NK-92 (cell line): Measurements from ENCODE around the gene SIGLEC6.
"Not testable (repeated sequence)": the region's sequence is repeated elsewhere in the genome, so short reads cannot be mapped to it uniquely, and the experiment has no call there.

Experiments used
- DNase-seq: peaks from one replicate; lab custom pipeline; 2025; ENCODE audit not compliant: unreplicated experiment; lab: John Stamatoyannopoulos, UW

SIGLEC6 gene

DNA sequence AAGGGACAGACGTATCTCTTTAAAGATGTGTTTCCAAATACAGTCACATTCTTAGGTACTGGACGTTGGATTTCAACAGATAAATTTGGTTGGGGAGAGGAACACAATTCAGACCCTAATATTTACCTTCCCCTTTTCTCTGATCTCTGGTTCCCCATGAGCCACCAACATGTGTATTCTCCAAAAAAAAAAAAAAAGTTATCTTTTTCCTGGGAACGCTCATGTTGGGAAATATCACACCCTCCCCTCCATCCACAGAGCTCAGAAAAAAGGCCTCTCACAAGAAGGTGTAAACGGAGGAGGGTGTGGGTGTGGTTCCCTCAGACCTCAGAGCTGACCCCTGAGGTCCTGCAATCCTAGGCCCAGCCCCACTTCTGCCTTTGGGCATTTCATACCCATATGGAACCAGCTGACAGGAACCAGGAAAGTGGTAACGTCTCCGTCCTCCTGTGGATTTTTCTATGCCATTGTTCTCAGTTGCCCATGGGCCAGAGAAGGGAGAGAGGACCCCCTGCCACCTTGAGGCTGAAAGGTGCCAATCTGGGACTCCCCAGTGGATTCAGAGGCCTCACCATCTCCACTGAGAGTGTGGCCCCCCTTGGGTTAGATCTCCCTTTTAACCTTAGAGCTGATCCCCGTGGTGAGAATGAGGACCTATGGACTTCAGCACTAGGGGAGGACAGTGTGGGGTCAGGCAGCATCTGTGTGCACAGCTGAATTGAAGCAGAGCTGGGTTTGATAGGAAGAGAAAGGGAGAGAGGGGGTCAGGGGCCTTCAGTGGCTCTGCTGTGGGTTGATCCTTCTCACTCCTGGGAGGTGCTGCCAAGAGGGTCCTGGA lies 21.4 kb downstream of the SIGLEC6 start:
- no peak for DNase-seq

DNA sequence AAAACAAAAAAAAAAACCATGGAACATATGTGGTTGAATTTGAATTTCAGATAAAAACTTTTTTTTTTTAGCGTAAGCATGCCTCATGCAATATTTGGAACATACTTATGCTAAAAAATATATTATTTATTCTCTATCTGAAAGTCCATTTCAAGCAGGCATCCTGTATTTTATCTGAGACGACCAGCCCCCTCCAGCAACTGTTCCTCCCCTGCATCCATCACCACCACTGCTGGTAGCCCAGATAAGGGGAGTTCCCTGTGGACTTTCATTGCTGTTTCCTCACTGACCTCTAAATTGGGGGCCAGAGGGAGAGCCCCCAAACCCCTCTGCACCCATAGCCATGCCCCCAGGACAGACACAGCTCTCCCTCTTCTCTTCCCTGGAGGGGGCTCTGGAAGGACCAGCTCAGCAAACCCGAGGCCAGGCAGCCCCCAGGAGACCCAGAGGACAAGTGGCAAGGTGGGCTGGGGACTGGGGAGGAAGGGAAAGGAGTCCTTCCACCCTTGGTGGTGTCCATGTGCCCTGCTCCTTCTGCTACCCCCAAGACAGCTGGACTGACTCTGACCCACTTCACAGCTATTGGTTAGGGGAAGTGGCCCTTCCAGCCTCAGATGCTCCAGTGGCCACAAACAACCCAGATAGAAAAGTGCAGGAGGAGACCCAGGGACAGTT lies 23.3 kb downstream of the SIGLEC6 start:
- no peak for DNase-seq

DNA sequence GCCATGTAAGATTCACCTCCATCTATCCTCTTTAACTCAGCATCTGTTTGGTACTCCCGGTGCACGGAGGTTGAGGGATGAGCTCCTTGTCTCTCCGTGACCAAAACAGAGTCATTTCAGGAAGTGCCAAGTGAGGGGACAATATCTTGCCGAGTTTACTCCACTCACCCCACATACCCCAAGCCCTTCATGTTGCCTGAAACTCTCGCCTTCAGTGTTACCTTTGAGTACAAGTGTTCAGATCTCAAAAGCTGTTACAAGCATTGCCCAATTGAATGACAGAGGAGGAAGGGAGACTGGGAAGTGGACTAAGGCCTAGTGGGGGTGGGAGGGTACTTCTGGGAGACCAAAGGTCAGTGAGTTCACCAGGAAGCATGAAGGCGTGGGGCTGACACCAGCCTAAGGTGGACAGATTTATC lies 23.8 kb downstream of the SIGLEC6 start:
- no peak for DNase-seq

DNA sequence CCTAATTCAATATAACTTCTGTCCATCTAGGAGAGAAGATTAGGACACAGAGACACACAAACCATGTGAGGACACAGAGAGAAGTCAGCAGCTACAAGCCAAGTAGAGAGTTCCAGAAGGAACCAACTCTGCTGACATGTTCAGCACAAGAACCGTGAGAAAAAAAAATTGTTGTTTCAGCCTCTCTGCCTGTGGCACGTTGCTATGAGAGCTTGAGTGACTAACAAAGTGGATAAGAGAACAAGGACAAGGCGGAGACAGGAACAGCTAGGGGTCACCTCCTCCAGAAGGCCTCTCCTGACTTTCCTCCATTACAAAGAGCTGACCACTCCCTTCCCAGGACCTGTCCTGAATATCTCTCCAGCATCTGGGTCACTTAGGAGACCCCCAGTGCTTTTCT lies 24.3 kb downstream of the SIGLEC6 start:
- no peak for DNase-seq

- no peak for DNase-seq
Measured at GRCh38 chr19:51505904-51506303, 25.6 kb downstream of the SIGLEC6 start.

DNA sequence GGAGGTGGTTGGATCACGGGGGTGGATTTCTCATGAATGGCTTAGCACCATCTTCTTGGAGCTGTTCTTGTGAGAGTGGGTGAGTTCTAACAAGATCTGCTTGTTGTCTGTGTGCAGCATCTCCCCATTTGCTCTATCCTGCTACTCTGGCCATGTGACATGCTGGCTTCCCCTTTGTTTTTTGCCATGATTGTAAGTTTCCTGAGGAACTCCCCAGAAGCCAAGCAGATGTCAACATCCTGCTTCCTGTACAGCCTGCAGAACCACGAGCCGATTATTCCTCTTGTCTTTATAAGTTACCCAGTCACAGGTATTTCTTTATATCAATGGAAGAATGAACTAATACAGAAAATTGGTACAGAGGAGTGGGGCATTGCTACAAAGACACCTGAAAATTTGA lies 27.6 kb downstream of the SIGLEC6 start:
- DNase-seq, result no peak

GRCh38 chr19:51503286-51503817 lies 28.1 kb downstream of the SIGLEC6 start:
- no peak for DNase-seq

DNA sequence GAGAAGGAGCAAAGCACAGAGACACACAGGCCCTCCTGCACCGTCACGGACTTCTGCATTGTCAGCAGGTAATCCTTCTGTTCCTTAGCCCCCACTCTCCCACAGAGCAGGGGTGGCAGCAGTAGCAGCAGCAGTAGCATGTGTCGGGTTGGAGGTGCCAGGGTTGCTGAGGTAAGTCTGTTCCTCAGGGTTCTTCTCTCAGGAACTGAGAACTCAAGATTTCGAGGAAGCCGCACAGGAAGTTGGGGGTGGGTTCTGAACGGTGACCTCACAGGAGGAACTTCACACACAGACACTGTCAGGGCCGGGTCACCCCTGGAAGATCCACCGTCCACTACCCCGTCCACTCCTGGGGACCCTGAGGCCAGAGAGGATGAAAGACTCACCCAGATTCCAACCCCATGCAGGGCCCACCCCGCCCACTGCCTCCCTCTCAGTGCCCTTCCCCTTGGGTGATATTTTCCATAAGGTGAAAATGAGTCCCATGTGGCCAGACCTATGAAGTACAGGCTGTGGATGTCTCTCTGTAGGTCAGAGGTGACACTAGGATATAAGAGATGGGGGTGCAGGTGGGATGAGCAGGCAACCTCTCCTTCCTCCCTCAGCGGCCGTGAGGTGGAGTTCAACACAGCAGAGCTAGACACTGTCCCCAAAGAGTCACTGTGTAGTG lies 29.7 kb downstream of the SIGLEC6 start, which contains the start of gene SIGLEC12:
TSS of gene SIGLEC12 (minus strand) at position 207 of the 670 bp plus-strand sequence. CDS start at position 140, 67 bp downstream.
- no peak for DNase-seq

DNA sequence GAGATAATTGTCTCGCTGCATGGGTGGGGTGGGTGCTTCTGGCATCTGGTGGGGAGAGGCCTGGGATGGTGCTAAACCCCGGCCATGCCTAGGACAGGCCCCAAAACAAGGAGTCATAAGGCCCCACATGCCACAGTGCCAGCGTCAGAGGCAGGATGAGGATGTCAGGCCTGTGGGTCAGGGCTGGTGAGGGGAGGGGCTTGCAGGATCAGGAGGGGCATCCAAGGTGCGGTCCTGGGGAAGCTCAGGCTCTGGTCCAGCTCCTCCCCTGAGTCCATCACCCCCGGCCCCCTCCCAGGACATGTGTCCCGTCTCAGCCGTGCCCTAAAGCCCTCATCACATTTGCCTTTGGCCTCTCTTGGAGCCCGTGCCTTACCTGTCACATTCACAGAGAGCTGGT lies 30.5 kb downstream of the SIGLEC6 start:
- DNase-seq, result not testable (repeated sequence)

DNA sequence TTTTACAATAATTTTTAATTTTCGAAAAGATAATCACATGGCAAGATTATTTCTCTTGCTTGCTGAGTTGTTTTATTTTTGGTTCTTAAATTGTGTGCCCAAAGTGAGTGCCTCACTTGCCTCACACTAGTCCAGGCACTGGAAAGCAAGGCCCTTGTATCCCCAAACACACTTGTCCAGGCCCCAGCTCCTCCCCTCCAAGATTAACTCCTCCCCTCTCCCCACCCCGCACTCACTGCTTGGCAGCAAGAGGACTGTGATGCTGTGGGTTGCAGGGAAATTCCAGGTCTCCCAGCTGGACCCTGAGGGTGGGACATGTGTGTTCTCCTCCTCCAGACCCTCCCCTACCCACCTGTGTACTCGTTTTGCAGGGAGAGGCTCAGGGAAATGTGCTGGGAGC lies 33.8 kb downstream of the SIGLEC6 start:
- no peak for DNase-seq

- DNase-seq, result no peak
Measured at GRCh38 chr19:51493776-51494175, 37.7 kb downstream of the SIGLEC6 start.

DNA sequence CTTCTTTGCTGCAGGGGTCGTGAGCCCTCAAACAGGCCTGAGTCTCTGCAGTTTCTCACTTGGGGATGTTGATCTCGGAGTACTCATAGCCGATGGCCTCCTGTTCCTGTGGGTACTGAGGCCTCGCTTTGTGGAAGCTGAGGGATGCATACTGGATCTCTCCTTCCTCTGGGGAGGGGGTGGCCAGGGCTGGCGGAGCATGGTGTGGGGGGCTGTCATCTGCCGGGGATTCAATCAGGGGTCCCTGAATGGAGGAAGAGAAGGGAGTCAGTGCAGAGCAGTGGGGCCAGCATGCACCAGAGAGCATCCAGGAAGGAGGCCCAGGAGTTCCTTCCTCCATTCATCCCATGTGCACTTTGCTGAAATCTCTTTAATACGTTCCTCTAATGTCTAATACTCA lies 39.9 kb downstream of the SIGLEC6 start:
- no peak for DNase-seq

- no peak for DNase-seq
Measured at GRCh38 chr19:51490676-51491075, 40.8 kb downstream of the SIGLEC6 start.

GRCh38 chr19:51489113-51489512 lies 42.4 kb downstream of the SIGLEC6 start:
- no peak for DNase-seq

DNA sequence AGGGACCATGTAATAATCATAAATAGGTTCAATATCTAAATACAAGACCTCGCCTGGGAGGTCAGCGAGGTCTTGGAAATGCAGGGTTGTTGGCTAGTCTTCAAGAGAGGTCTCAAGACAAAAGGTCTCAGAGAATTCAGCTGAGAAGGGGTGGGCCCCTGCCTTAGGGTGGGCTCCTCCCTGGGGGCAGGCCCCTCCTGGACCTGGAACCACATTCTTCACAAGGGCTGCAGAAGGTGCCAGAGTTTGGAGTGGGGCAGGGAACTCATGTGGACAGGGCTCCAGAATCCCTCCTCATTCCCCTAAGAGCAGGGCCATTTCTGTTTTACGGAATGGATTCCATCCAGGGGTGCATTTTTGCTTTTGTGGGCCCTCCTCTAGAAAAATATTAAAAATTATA lies 43.0 kb downstream of the SIGLEC6 start:
- DNase-seq, result no peak

- no peak for DNase-seq
Measured at GRCh38 chr19:51485960-51486660, 45.4 kb downstream of the SIGLEC6 start.

GRCh38 chr19:51480590-51480989 lies 50.9 kb downstream of the SIGLEC6 start:
- no peak for DNase-seq

- DNase-seq, result no peak
Measured at GRCh38 chr19:51479531-51480331, 51.7 kb downstream of the SIGLEC6 start.

- DNase-seq, result no peak
Measured at GRCh38 chr19:51478381-51479234, 52.9 kb downstream of the SIGLEC6 start, which contains the start of gene CEACAM18. Gene CEACAM18 (plus strand): TSS chr19:51478539.
